ENCODE data around the gene BGLAP.

The BGLAP gene

DNA sequence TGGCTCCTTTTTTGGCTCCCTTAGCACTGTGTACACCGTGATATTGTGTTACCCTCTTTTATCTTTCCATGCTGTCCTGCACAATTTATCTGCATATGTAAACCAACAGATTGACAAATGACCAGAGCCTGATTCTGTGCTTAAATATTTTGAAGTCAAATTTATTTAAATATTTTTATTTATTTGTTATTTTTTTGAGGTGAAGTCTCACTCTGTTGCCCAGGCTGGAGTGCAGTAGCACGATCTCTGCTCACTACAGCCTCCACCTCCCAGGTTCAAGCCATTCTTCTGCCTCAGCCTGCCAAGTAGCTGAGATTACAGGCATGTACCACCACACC, 16.3 kb upstream of the BGLAP start:
- H3K9me3 ChIP-seq (ENCODE audit: control insufficient read depth in 5 of 5, low read length in 5 of 5): no peaks in the 10 kb centered on the region
- no peak overlapping the region for H3K9ac ChIP-seq (ENCODE audit: low read length in 5 of 5)
- no peak overlapping the region for H3K27ac ChIP-seq (ENCODE audit: low read depth, low read length)
- no peak overlapping the region for H3K4me3 ChIP-seq (ENCODE audit: low read depth in 1 of 5, low read length in 5 of 5)
- no peaks in the 10 kb centered on the region for H3K27me3 ChIP-seq (ENCODE audit: control insufficient read depth in 5 of 5, insufficient read depth in 4 of 5, low read length in 5 of 5)
- peaks cover 9 to 55% (median 47%) of the 10 kb centered on the region in 5 donors for H3K36me3 ChIP-seq (ENCODE audit: control insufficient read depth in 5 of 5, insufficient read depth in 5 of 5, low read length in 5 of 5)
- H3K4me1 ChIP-seq (ENCODE audit: control insufficient read depth in 5 of 5, insufficient read depth in 5 of 5, low read length in 5 of 5): no peaks in the 10 kb centered on the region

DNA sequence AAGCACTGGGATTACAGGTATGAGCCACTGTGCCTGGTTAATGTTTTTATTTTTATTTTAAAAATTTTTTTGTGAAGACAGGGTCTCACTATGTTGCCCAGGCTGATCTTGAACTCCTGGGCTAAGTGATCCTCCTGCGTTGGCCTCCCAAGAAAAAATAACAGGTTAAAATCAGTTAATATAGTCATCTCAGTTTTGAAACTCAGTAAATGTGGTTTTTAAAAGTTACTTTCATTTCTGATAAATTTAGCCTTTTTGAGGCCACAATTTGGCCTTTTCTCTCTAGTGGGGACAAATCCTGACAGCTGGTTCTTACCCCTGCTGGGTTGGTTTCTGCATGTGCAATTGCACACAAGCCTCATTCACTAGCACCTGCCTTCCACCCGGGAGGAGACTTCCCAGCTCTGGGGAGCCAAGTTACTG, 15.9 kb upstream of the BGLAP start:
- Histone ChIP-seq H3K9ac (ENCODE audit: low read length in 5 of 5) (no peak overlapping the region), H3K36me3 (ENCODE audit: control insufficient read depth in 5 of 5, insufficient read depth in 5 of 5, low read length in 5 of 5) (peaks cover 9 to 50% (median 42%) of the 10 kb centered on the region in 5 donors), H3K27ac (ENCODE audit: low read depth, low read length) (no peak overlapping the region)

GRCh38 chr1:156226782-156227181, 15.2 kb upstream of the BGLAP start:
- Histone ChIP-seq H3K4me1 (ENCODE audit: control insufficient read depth in 5 of 5, insufficient read depth in 5 of 5, low read length in 5 of 5) (no peaks in the 10 kb centered on the region), H3K27ac (ENCODE audit: low read depth, low read length) (no peak overlapping the region), H3K27me3 (ENCODE audit: control insufficient read depth in 5 of 5, insufficient read depth in 4 of 5, low read length in 5 of 5) (no peaks in the 10 kb centered on the region), H3K36me3 (ENCODE audit: control insufficient read depth in 5 of 5, insufficient read depth in 5 of 5, low read length in 5 of 5) (peaks cover 5 to 44% (median 36%) of the 10 kb centered on the region in 5 donors), H3K9me3 (ENCODE audit: control insufficient read depth in 5 of 5, low read length in 5 of 5) (no peaks in the 10 kb centered on the region), H3K4me3 (ENCODE audit: low read depth in 1 of 5, low read length in 5 of 5) (no peak overlapping the region), H3K9ac (ENCODE audit: low read length in 5 of 5) (no peak overlapping the region)

More for the DNA sequence above, 15.9 kb upstream of the BGLAP start:
- H3K27me3 ChIP-seq (ENCODE audit: control insufficient read depth in 5 of 5, insufficient read depth in 4 of 5, low read length in 5 of 5): no peaks in the 10 kb centered on the region
- no peaks in the 10 kb centered on the region for H3K9me3 ChIP-seq (ENCODE audit: control insufficient read depth in 5 of 5, low read length in 5 of 5)
- no peaks in the 10 kb centered on the region for H3K4me1 ChIP-seq (ENCODE audit: control insufficient read depth in 5 of 5, insufficient read depth in 5 of 5, low read length in 5 of 5)
- no peak overlapping the region for H3K4me3 ChIP-seq (ENCODE audit: low read depth in 1 of 5, low read length in 5 of 5)

GRCh38 chr1:156228501-156228900, 13.5 kb upstream of the BGLAP start:
- Histone ChIP-seq H3K27ac (ENCODE audit: low read depth, low read length) (no peak overlapping the region), H3K4me1 (ENCODE audit: control insufficient read depth in 5 of 5, insufficient read depth in 5 of 5, low read length in 5 of 5) (no peaks in the 10 kb centered on the region), H3K27me3 (ENCODE audit: control insufficient read depth in 5 of 5, insufficient read depth in 4 of 5, low read length in 5 of 5) (no peaks in the 10 kb centered on the region), H3K36me3 (ENCODE audit: control insufficient read depth in 5 of 5, insufficient read depth in 5 of 5, low read length in 5 of 5) (peaks cover 5 to 31% (median 26%) of the 10 kb centered on the region in 5 donors), H3K9me3 (ENCODE audit: control insufficient read depth in 5 of 5, low read length in 5 of 5) (no peaks in the 10 kb centered on the region), H3K9ac (ENCODE audit: low read length in 5 of 5) (no peak overlapping the region), H3K4me3 (ENCODE audit: low read depth in 1 of 5, low read length in 5 of 5) (no peak overlapping the region)

- Histone ChIP-seq H3K36me3 (ENCODE audit: control insufficient read depth in 5 of 5, insufficient read depth in 5 of 5, low read length in 5 of 5) (peaks cover 0 to 39% (median 28%) of the 10 kb centered on the region in 5 donors), H3K9ac (ENCODE audit: low read length in 5 of 5) (no peak overlapping the region), H3K27ac (ENCODE audit: low read depth, low read length) (no peak overlapping the region)
Observed at GRCh38 chr1:156229809-156230472, 12.0 kb upstream of the BGLAP start.

GRCh38 chr1:156230473-156230837, 11.5 kb upstream of the BGLAP start:
- Histone ChIP-seq H3K4me3 (ENCODE audit: low read depth in 1 of 5, low read length in 5 of 5) (no peak overlapping the region), H3K4me1 (ENCODE audit: control insufficient read depth in 5 of 5, insufficient read depth in 5 of 5, low read length in 5 of 5) (no peaks in the 10 kb centered on the region), H3K27me3 (ENCODE audit: control insufficient read depth in 5 of 5, insufficient read depth in 4 of 5, low read length in 5 of 5) (no peaks in the 10 kb centered on the region), H3K9me3 (ENCODE audit: control insufficient read depth in 5 of 5, low read length in 5 of 5) (no peaks in the 10 kb centered on the region), H3K9ac (ENCODE audit: low read length in 5 of 5) (no peak overlapping the region), H3K36me3 (ENCODE audit: control insufficient read depth in 5 of 5, insufficient read depth in 5 of 5, low read length in 5 of 5) (peaks cover 0 to 39% (median 28%) of the 10 kb centered on the region in 5 donors), H3K27ac (ENCODE audit: low read depth, low read length) (no peak overlapping the region)

More at GRCh38 chr1:156229809-156230472, 12.0 kb upstream of the BGLAP start:
- Histone ChIP-seq H3K4me1 (ENCODE audit: control insufficient read depth in 5 of 5, insufficient read depth in 5 of 5, low read length in 5 of 5) (no peaks in the 10 kb centered on the region), H3K27me3 (ENCODE audit: control insufficient read depth in 5 of 5, insufficient read depth in 4 of 5, low read length in 5 of 5) (no peaks in the 10 kb centered on the region), H3K4me3 (ENCODE audit: low read depth in 1 of 5, low read length in 5 of 5) (no peak overlapping the region), H3K9me3 (ENCODE audit: control insufficient read depth in 5 of 5, low read length in 5 of 5) (no peaks in the 10 kb centered on the region)

GRCh38 chr1:156232201-156232894, 9.6 kb upstream of the BGLAP start:
- no peak overlapping the region for H3K4me3 ChIP-seq (ENCODE audit: low read depth in 1 of 5, low read length in 5 of 5)
- no peaks in the 10 kb centered on the region for H3K9me3 ChIP-seq (ENCODE audit: control insufficient read depth in 5 of 5, low read length in 5 of 5)
- H3K36me3 ChIP-seq (ENCODE audit: control insufficient read depth in 5 of 5, insufficient read depth in 5 of 5, low read length in 5 of 5): peaks cover 3 to 49% (median 36%) of the 10 kb centered on the region in 5 donors
- no peak overlapping the region for H3K9ac ChIP-seq (ENCODE audit: low read length in 5 of 5)
- H3K27me3 ChIP-seq (ENCODE audit: control insufficient read depth in 5 of 5, insufficient read depth in 4 of 5, low read length in 5 of 5): no peaks in the 10 kb centered on the region
- H3K4me1 ChIP-seq (ENCODE audit: control insufficient read depth in 5 of 5, insufficient read depth in 5 of 5, low read length in 5 of 5): no peaks in the 10 kb centered on the region
- H3K27ac ChIP-seq (ENCODE audit: low read depth, low read length): no peak overlapping the region

- no peak overlapping the region for H3K9ac ChIP-seq (ENCODE audit: low read length in 5 of 5)
- no peaks in the 10 kb centered on the region for H3K4me1 ChIP-seq (ENCODE audit: control insufficient read depth in 5 of 5, insufficient read depth in 5 of 5, low read length in 5 of 5)
- H3K9me3 ChIP-seq (ENCODE audit: control insufficient read depth in 5 of 5, low read length in 5 of 5): no peaks in the 10 kb centered on the region
- no peaks in the 10 kb centered on the region for H3K27me3 ChIP-seq (ENCODE audit: control insufficient read depth in 5 of 5, insufficient read depth in 4 of 5, low read length in 5 of 5)
- H3K4me3 ChIP-seq (ENCODE audit: low read depth in 1 of 5, low read length in 5 of 5): no peak overlapping the region
- H3K27ac ChIP-seq (ENCODE audit: low read depth, low read length): no peak overlapping the region
- peaks cover 10 to 57% (median 43%) of the 10 kb centered on the region in 5 donors for H3K36me3 ChIP-seq (ENCODE audit: control insufficient read depth in 5 of 5, insufficient read depth in 5 of 5, low read length in 5 of 5)
Observed at GRCh38 chr1:156233426-156234127, 8.4 kb upstream of the BGLAP start.

DNA sequence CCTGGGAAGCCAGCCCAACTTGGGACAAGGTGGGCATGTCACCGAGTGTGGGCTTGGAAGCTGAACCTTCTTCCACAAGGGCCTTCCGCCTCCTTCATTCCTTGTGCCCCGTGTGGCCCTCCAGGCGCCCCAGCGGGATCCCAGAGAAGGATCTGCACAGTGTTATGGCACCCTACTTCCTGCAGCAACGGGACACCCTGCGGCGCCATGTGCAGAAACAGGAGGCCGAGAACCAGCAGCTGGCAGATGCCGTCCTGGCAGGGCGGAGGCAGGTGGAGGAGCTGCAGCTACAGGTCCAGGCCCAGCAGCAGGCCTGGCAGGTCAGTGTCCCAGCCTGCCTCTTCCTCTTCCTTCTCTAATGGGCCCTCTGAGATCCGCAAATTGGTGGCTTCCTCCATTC, 5.8 kb upstream of the BGLAP start:
- Histone ChIP-seq H3K4me3 (ENCODE audit: low read depth in 1 of 5, low read length in 5 of 5) (no peak overlapping the region), H3K9ac (ENCODE audit: low read length in 5 of 5) (no peak overlapping the region), H3K9me3 (ENCODE audit: control insufficient read depth in 5 of 5, low read length in 5 of 5) (no peaks in the 10 kb centered on the region), H3K27me3 (ENCODE audit: control insufficient read depth in 5 of 5, insufficient read depth in 4 of 5, low read length in 5 of 5) (no peaks in the 10 kb centered on the region), H3K36me3 (ENCODE audit: control insufficient read depth in 5 of 5, insufficient read depth in 5 of 5, low read length in 5 of 5) (peaks cover 10 to 72% (median 58%) of the 10 kb centered on the region in 5 donors), H3K4me1 (ENCODE audit: control insufficient read depth in 5 of 5, insufficient read depth in 5 of 5, low read length in 5 of 5) (no peaks in the 10 kb centered on the region), H3K27ac (ENCODE audit: low read depth, low read length) (no peak overlapping the region)

DNA sequence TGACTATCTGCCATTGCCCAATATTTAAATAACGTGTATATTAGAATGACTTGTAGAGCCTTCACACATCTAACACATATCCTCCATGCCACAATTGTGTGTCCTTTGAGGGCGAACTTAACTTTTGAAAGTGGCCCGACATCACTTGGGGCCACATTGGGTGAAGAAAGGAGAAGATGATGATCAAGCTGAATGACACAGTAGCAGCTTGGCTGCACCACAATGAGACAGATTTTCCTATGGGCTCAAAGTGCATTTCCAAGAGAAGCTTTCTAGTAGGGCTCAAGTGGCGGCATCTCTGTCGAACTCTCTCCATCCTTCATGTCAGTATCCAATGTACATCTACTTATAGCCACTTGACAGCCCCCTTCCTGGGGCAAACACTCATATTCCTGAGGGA, 3.7 kb upstream of the BGLAP start:
- no peak overlapping the region for H3K27ac ChIP-seq (ENCODE audit: low read depth, low read length)
- no peak overlapping the region for H3K9ac ChIP-seq (ENCODE audit: low read length in 5 of 5)
- H3K4me3 ChIP-seq (ENCODE audit: low read depth in 1 of 5, low read length in 5 of 5): no peak overlapping the region
- H3K27me3 ChIP-seq (ENCODE audit: control insufficient read depth in 5 of 5, insufficient read depth in 4 of 5, low read length in 5 of 5): no peaks in the 10 kb centered on the region
- H3K36me3 ChIP-seq (ENCODE audit: control insufficient read depth in 5 of 5, insufficient read depth in 5 of 5, low read length in 5 of 5): peaks cover 10 to 84% (median 56%) of the 10 kb centered on the region in 5 donors
- H3K4me1 ChIP-seq (ENCODE audit: control insufficient read depth in 5 of 5, insufficient read depth in 5 of 5, low read length in 5 of 5): no peaks in the 10 kb centered on the region
- H3K9me3 ChIP-seq (ENCODE audit: control insufficient read depth in 5 of 5, low read length in 5 of 5): no peaks in the 10 kb centered on the region
